GM12801 (cell line): Measurements from ENCODE around the gene PCDHB11.

ENCODE experiments used
- TF ChIP-seq, protein P1 (sequence below): IDR thresholded peaks from one replicate; pipeline ENCODE4 v1.5.1; 2011; ENCODE audit warnings: control low read depth; ENCODE audit not compliant: insufficient read length; ENCODE audit errors: extremely low read depth

Gene PCDHB11

DNA sequence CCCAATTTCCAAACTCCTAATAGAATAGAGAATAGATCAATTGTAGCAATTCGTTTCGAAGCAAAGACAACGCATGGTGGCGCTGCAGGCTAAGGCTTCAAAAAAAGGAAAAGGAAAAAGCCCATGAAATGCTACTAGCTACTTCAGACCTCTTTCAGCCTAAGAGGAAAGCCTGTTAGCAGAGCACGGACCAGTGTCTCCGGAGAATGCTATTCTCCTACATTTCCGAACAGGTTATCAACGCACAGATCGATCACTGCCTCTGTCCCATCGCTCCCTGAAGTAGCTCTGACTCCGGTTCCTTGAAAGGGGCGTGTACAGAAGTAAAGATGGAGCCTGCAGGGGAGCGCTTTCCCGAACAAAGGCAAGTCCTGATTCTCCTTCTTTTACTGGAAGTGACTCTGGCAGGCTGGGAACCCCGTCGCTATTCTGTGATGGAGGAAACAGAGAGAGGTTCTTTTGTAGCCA, 45.9 kb downstream of the PCDHB11 start, which contains the start of gene PCDHB15:
PCDHB15 (plus strand) TSS at position 146 of the 468 bp plus-strand sequence; CDS start at position 330, 184 bp downstream.
- TF ChIP-seq, protein P1, sequence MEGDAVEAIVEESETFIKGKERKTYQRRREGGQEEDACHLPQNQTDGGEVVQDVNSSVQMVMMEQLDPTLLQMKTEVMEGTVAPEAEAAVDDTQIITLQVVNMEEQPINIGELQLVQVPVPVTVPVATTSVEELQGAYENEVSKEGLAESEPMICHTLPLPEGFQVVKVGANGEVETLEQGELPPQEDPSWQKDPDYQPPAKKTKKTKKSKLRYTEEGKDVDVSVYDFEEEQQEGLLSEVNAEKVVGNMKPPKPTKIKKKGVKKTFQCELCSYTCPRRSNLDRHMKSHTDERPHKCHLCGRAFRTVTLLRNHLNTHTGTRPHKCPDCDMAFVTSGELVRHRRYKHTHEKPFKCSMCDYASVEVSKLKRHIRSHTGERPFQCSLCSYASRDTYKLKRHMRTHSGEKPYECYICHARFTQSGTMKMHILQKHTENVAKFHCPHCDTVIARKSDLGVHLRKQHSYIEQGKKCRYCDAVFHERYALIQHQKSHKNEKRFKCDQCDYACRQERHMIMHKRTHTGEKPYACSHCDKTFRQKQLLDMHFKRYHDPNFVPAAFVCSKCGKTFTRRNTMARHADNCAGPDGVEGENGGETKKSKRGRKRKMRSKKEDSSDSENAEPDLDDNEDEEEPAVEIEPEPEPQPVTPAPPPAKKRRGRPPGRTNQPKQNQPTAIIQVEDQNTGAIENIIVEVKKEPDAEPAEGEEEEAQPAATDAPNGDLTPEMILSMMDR, result no peak

DNA sequence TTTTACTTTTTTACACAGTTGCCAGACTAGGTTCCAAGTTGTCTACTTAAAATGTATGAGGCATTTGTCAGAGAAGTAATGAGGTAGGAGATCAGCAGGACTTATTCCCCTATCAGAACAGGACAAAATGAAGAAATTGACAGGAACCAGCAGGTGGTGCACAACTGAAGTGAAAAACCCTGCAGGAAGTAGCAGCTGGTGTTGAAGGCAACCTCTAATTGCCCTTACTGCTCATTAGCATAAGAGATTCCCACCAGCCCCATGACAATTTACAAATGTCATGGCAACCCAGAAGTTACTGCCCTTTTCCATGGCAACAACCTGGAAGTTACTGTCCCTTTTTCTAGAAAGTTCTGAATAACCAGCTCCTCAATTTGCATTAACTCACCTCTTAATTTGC, 51.1 kb downstream of the PCDHB11 start:
- TF ChIP-seq, protein P1, result no peak
